NOMO-1 treated with DMSO at 0.1 percent for 48 hours (cell line): Measurements from ENCODE around the gene MUS81.
A peak's percentile ranks its signal among the peaks of the same experiment; 100 is the strongest.
"Not testable (repeated sequence)": the region's sequence is repeated elsewhere in the genome, so short reads cannot be mapped to it uniquely, and the experiment has no call there.

Source experiments
- DNase-seq: peaks from one replicate; lab custom pipeline; 2025; ENCODE audit not compliant: unreplicated experiment; lab: John Stamatoyannopoulos, UW

The MUS81 gene

GRCh38 chr11:65844231-65844872 is 15.9 kb upstream of the MUS81 start:
- no peak for DNase-seq

- no peak for DNase-seq
Measured at GRCh38 chr11:65847746-65848145, 12.5 kb upstream of the MUS81 start.

DNA sequence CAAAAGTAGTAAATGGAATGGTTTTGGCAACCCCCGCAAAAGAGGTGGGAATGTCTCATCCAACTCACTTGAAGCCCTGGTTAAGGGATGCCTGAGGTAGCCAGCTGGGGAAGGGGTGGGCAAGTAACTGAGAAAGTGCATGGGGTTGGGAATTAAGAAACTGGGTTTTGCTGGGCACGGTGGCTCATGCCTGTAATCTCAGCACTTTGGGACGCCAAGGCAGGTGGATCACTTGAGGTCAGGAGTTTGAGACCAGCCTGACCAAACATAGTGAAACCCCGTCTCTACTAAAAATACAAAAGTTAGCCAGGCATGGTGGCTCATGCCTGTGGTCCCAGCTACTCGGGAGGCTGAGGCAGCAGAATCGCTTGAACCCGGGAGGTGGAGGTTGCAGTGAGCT is 11.5 kb upstream of the MUS81 start:
- DNase-seq = not testable (repeated sequence)

DNA sequence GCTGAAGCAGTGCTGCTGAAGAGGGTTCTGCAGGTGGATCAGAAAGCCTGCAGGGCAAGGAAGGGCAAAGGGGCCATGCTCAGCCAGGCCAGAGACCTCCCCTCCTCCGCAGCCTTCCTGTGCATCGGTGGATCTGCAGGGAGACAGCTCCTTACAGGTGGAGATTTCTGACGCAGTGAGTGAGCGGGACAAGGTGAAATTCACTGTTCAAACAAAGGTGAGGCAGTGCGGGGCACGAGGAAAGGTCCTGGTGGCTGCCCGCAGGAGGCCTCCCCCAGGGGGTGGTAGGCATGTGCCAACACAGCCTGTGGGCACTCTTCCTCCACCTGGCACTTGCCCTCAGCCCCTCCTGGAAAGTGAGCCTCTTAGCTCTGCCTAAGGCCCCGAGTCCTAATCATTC is 10.9 kb upstream of the MUS81 start:
- DNase-seq = no peak

GRCh38 chr11:65849771-65850216 is 10.4 kb upstream of the MUS81 start:
- no peak for DNase-seq

DNA sequence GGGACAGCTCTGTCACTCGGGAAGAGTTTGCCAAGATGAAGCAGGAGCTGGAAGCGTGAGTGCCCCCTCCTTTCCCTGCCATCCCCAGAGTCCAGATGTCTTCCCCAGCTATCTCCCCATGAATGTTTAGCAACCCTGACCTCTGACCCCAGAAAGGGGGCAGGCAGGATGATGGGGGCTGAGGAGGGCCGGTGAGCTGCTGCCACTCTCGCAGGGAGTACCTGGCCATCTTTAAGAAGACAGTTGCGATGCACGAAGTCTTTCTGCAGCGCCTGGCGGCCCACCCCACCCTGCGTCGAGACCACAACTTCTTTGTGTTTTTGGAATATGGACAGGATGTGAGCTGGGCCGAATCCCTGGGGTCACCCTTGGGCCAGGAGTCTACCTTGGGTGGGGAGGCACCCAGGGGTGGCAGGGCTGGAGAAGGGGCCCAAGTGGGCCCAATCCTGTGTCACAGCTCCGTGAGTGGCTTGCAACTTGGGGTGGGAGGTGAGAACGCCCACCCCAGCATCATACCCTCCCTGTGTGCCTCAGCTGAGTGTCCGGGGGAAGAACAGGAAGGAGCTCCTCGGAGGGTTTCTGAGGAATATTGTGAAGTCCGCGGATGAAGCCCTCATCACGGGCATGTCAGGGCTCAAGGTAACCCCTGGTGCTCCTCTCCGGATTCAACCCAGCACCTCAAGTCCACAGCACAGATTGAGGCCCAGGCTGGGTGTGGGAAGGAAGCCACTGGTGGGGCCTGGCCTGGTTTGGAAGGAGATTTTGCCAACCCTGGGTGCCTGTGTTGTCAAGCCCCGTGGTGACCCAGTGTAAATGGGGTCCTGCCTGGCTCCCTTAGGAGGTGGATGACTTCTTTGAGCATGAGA is 9.8 kb upstream of the MUS81 start:
- no peak for DNase-seq

DNA sequence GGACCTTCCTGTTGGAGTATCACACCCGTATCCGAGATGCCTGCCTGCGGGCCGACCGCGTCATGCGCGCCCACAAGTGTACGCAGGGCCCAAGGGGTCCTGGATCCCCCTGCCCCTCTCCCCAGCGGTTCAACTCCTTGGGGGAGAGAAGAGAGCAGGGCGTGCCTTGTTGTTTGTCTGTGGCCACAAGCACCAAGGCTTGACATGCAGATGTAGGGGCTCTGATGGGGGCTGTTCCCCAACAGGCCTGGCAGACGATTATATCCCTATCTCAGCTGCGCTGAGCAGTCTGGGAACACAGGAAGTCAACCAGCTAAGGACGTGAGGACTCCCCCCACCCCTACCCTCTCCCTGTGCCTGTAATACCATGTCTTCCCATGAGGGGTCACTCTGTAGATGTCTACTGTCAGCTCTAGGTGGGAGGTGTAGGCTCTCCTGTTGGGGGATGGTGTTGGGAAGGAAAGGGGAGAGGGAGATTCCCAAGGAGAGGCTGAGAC is 9.1 kb upstream of the MUS81 start:
- no peak for DNase-seq

DNA sequence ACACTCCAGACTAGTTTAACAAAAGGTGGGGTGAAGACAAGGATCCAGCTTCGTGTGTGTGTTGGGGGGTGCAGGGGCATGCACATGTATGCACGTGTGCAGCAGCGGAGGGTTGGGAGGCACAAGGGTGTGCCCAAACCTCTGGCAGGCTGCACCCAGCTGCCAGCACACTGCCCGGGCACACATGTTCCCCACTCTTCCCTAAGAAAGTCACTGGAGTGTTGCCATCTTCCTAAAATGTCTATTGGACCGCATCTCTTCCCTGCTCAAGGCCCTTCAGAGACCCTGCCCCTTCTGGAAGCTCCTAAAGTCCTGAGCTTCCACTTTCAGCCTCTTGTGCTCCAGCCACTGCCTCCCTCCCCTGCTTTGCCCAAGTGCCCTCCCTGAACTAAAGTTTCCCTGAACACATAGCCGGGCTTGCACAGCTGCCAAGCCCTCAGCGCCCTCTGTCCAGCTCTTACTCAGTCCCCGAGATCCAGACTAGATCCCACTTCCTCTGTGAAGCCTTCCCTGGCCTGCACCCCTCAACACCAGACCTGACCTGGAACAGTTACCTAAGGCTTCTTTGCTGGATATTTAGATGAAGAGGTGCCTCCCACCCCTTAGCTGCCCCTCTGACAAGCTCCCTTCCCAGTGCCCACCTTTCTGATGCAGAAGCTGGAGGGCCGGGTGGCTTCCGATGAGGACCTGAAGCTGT is 8.3 kb upstream of the MUS81 start:
- no peak for DNase-seq

- no peak for DNase-seq
Measured at GRCh38 chr11:65852508-65853245, 7.6 kb upstream of the MUS81 start.

- DNase-seq = no peak
Measured at GRCh38 chr11:65853246-65853979, 6.8 kb upstream of the MUS81 start.

- DNase-seq = no peak
Measured at GRCh38 chr11:65854161-65854592, 6.1 kb upstream of the MUS81 start.

- no peak for DNase-seq
Measured at GRCh38 chr11:65854852-65855837, 5.1 kb upstream of the MUS81 start.

DNA sequence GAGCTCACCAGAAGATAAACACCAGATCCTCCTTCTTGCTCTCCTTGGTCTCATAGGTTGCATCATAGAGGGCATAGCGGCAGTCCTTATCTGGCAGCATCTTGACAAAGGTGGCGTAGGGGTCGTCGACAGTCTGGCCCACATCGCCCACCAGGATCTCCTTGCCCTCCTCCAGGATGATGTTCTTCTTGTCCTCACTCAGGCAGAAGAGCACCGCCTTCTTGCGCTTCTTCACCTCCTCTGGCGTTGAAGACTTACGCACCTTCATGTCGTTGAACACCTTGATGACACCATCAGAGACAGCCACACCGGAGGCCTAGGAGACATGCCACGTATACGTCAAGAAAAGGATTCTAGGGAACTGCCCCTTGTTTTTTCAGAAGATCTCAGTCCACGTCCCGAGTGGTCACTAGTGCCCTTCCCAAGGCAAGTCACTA is 4.3 kb upstream of the MUS81 start:
- no peak for DNase-seq

DNA sequence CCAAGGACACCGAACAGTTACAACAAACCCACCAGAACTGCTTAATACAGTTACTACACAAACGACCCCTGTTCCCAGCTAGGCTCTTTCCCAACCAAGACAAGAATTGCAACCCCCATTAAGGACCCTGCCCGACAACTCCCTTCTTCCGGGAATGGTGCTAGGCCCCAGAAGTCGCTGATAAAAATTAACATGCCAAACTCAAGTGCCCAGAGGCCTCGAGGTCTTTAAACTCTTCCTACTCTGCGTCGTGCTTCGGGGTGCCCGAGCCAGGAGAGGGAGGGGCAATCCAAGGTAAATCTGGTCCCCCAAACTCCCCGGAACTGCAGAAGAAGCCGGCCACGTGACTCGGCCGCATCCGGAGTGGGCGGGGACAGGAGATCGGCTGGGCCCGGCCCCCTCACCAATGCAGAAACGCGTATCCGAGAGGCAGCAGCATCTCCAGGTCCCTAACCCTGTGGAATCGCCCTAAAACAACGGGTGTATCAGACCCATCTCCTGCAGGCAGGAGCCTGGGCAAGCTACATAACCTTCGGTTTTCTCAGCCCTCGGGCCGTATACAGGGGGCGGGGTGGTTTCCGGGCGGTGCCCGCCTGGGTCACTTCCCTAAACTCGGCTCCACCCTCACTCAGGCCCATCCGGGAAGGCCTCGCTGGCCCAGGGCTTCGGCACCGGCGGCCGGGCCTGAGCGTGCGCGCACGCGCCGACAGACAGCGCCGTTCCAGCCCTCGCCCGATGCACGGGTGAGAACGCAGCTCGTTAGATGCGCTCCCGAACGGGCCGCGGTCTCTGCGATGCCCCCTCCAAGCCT is 3.3 kb upstream of the MUS81 start:
- peak; percentile 87 for DNase-seq

GRCh38 chr11:65857500-65857852 is 2.8 kb upstream of the MUS81 start:
- no peak for DNase-seq

- peak; percentile 97 for DNase-seq
Measured at GRCh38 chr11:65857853-65858680, 2.2 kb upstream of the MUS81 start, which contains the start of gene CFL1. CFL1 (minus strand) TSS chr11:65858180; CDS start chr11:65858099, 81 bp downstream.

DNA sequence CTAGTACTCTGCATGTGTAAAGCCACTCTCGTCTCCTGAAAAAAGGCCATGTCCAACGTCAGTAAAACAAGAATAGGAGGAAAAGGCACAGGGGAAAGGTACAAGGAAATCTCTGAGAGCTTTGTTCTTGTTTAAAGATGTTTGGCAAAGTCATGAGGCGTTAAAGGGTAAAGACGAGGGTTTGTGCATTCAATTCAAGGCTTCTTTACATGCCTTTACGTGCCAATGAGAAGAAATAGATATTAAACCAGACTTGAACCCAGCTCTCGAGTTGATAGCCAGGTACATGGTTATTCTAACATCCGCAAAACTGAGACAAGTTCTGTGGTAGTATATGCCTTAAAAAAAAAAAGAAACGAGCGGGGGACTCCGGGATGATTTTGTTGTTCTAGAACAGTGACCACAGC is 1.5 kb upstream of the MUS81 start:
- no peak for DNase-seq
